C4-2B (cell line): Measurements from ENCODE around the gene SLC35F3.

Experiments
- H3K27ac ChIP-seq: fragments of 450-650 bp; 2 replicates; pipeline ENCODE4 v1.5.1; 2017
- CTCF ChIP-seq: fragments of 450-650 bp; conservative IDR thresholded peaks from 2 replicates; pipeline ENCODE4 v1.5.1; 2017; ENCODE audit warnings: mild to moderate bottlenecking
- ZFX ChIP-seq: fragments of 450-650 bp; IDR thresholded peaks from 2 replicates; pipeline ENCODE4 v1.6.1; 2017

The SLC35F3 gene

DNA sequence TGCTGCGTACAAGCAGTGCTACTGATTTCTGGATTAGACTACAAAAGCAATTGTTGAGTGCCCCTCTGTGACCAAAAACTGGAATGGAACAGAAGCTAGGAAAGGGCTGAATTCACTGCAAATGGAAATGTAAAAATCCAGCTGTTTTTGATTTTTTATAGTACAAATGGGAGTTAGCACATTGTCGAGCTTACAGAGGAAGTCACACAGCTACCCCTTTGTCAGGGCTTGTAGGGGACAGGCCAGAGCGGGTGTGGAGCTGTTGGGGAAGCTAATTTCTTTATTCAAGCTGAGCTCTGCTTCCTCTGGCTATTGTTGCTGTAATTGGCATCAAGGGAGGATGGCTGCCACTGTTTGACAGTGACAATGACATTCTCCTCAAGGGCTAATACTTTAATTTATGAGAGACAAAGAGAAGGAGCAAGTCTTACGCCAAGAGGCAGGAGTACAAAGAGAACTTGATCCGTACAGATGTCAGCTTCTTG lies 96.1 kb downstream of the SLC35F3 start:
- no peak overlapping the region for H3K27ac ChIP-seq
- no peak for TF ChIP-seq ZFX
- TF ChIP-seq CTCF: no peak

DNA sequence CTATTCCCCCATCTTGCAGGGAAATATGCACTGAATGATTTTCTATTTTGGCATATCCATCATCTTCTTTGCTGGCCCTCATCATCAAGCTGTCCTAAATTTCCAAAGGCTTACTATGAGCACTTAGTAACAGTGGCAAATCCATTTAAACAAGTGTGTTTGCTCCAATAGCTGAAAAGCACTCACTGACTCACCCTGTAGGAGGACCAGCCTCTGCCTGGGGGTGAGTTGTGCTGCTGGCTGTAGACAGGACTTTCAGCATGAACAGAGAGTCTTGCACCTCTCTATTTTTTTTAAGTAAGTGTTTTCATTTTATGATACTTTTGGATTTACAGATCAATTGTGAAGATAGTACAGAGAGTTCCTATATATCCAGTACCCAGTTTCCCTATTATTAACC lies 97.3 kb downstream of the SLC35F3 start:
- no peak overlapping the region for H3K27ac ChIP-seq
- TF ChIP-seq CTCF (no peak), ZFX (no peak)

DNA sequence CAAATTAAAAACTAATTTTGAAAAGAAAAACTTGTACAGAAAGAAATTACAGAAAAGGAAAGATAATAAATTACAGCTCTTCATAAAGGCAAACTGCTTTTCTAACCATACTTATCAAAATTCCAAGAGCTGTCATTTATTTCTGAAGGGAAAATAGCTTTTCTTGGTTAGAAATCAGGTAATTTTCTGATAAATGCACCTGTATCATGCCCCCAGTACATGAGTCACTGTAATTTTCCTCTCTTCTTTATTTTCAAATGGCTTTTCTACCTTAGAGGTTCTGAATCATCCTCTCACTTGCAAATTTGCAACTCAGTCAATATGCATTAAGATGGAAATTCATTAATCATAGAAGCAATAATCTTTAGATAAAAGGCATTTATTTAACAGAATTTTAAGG lies 100.1 kb downstream of the SLC35F3 start:
- no peak for TF ChIP-seq ZFX
- no peak for TF ChIP-seq CTCF
- H3K27ac ChIP-seq: no peak overlapping the region

DNA sequence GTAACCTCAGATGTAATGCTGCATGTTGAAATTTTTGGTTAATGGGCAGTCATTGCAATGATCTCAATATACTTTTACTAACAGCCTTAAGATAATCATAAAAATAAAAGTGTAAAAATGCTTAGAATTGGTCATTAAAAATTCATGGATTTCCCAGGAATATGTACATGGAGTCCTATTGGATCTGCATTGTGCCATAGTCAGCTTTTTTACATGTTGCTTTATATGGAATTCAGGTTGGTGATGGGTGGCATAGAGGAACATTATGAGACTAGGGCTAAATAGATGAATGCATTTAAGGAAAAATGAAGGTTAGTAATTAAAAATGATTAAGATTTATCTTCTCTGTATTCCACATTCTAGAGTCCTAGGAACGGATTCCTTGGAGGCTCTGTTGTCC lies 103.2 kb downstream of the SLC35F3 start:
- TF ChIP-seq CTCF: no peak
- no peak for TF ChIP-seq ZFX
- no peak overlapping the region for H3K27ac ChIP-seq

- no peak for TF ChIP-seq ZFX
- TF ChIP-seq CTCF: no peak
Observed at GRCh38 chr1:234008591-234008990, 104.1 kb downstream of the SLC35F3 start.

GRCh38 chr1:234009668-234010067 lies 105.2 kb downstream of the SLC35F3 start:
- TF ChIP-seq ZFX: no peak
- no peak for TF ChIP-seq CTCF
- H3K27ac ChIP-seq: no peak overlapping the region

More at GRCh38 chr1:234008591-234008990, 104.1 kb downstream of the SLC35F3 start:
- no peak overlapping the region for H3K27ac ChIP-seq

DNA sequence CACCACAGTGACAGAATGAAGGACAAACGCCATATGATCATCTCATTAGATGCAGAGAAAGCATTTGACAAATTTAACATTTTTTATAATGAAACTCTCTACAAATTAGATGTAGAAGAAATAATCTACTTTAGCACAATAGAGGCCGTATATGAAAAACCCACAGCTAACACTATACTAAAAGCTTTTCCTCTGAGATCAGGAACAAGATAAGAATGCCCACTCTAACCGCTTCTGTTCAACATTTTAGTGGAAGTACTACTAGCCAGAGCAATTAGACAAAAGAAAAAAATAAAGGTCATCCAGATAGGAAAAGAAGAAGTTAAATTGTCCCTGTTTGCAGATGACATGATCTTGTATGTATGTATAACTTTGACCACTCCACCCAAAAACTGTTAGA lies 109.7 kb downstream of the SLC35F3 start:
- TF ChIP-seq CTCF (no peak), ZFX (no peak)
- no peak overlapping the region for H3K27ac ChIP-seq
